Measurements from ENCODE around the gene ARHGAP26. TPM values are rescaled to one million over a fixed set of nuclear protein-coding genes. Genes with fewer than 3 reads are reported as not detected.

The ARHGAP26 gene
- total RNA-seq, 4 donors from 2014 or later = 12.4 to 49.5 (median 31.8) TPM

DNA sequence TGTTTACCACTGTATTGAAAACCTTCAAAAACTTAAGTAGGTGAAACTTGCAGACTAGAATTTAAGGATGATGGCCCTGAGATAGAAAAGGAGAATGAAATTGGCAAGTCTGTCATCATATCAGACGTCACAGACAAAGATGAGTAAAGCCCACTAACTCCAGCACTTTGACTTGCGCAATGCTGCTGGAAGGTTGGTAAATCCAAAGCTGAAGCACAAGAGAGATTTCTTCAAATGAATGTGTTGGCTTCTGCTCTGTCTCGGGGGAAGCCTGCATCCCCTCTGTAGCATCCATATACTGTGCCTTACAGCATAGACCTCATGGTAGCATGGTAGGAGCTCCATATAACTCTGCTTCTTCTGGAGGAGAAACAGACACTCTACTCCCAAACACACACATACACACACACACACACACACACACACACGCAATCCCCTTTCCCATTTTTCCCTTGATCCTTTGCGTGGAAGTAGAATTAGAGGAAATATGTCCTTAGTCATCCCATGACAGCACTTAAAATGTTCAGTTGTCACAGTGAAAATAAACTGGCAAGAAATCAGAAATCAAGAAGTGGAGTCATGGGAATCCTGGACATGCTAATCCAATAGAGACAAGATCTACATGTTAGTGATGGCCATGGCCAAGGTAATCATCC, 391.8 kb downstream of the ARHGAP26 start:
- no peaks in the 10 kb centered on the region for H3K27me3 ChIP-seq
- DNase-seq = peak in 1 of 2 donors; percentile 28
- no peak for TF ChIP-seq POLR2A (IDR thresholded peaks at IDR 0.05)
- TF ChIP-seq, protein P1, sequence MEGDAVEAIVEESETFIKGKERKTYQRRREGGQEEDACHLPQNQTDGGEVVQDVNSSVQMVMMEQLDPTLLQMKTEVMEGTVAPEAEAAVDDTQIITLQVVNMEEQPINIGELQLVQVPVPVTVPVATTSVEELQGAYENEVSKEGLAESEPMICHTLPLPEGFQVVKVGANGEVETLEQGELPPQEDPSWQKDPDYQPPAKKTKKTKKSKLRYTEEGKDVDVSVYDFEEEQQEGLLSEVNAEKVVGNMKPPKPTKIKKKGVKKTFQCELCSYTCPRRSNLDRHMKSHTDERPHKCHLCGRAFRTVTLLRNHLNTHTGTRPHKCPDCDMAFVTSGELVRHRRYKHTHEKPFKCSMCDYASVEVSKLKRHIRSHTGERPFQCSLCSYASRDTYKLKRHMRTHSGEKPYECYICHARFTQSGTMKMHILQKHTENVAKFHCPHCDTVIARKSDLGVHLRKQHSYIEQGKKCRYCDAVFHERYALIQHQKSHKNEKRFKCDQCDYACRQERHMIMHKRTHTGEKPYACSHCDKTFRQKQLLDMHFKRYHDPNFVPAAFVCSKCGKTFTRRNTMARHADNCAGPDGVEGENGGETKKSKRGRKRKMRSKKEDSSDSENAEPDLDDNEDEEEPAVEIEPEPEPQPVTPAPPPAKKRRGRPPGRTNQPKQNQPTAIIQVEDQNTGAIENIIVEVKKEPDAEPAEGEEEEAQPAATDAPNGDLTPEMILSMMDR (IDR thresholded peaks at IDR 0.05) = no peak
- no peaks in the 10 kb centered on the region for H3K36me3 ChIP-seq
- no peaks in the 10 kb centered on the region for H3K9me3 ChIP-seq
- no peaks in the 10 kb centered on the region for H3K4me1 ChIP-seq
- H3K4me3 ChIP-seq = no peak overlapping the region
- no peak overlapping the region for H3K27ac ChIP-seq
- intact Hi-C loops (cut with DNase I; ENCODE audit: low total_unique reads) = no loop called here

GRCh38 chr5:143162810-143163209, 392.6 kb downstream of the ARHGAP26 start:
- DNase-seq = no peak
- intact Hi-C loops (cut with DNase I; ENCODE audit: low total_unique reads) = no loop called here
- TF ChIP-seq POLR2A (IDR thresholded peaks at IDR 0.05) = no peak
- TF ChIP-seq, protein P1 (IDR thresholded peaks at IDR 0.05) = no peak
- H3K4me3 ChIP-seq = no peak overlapping the region
- no peaks in the 10 kb centered on the region for H3K27me3 ChIP-seq
- H3K27ac ChIP-seq = no peak overlapping the region
- no peaks in the 10 kb centered on the region for H3K9me3 ChIP-seq
- no peaks in the 10 kb centered on the region for H3K36me3 ChIP-seq
- no peaks in the 10 kb centered on the region for H3K4me1 ChIP-seq

DNA sequence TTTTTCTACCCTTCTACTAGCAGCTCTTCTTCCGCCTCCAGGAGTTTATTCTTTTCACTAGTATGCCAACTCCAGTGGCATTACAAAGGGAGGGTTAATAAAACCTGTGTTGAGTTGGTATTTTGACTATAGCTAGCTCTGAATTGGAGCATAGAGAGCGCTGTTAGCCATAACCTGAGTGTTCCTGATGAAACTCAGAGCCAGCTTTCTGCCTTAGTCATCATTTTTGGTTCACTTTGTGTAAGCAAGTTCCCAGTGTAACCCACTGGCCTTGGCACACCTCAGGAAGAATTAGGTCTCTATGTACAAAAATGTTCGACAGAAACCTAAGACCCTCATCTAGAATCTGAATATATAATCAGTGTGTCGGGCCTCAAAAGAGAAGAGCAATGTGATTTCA, 394.4 kb downstream of the ARHGAP26 start:
- TF ChIP-seq, protein P1 (IDR thresholded peaks at IDR 0.05) = no peak
- no peak for TF ChIP-seq POLR2A (IDR thresholded peaks at IDR 0.05)
- no peak for DNase-seq
- Histone ChIP-seq H3K9me3 (no peaks in the 10 kb centered on the region), H3K36me3 (no peaks in the 10 kb centered on the region), H3K27ac (no peak overlapping the region), H3K4me1 (no peaks in the 10 kb centered on the region), H3K4me3 (no peak overlapping the region), H3K27me3 (no peaks in the 10 kb centered on the region)
- intact Hi-C loops (cut with DNase I; ENCODE audit: low total_unique reads) = no loop called here

GRCh38 chr5:143165049-143165880, 395.1 kb downstream of the ARHGAP26 start:
- no peaks in the 10 kb centered on the region for H3K27me3 ChIP-seq
- intact Hi-C loops (cut with DNase I; ENCODE audit: low total_unique reads) = no loop called here
- no peaks in the 10 kb centered on the region for H3K4me1 ChIP-seq
- TF ChIP-seq POLR2A (IDR thresholded peaks at IDR 0.05) = no peak
- TF ChIP-seq, protein P1 (IDR thresholded peaks at IDR 0.05) = no peak
- H3K27ac ChIP-seq = no peak overlapping the region
- DNase-seq = no peak
- no peaks in the 10 kb centered on the region for H3K36me3 ChIP-seq
- no peaks in the 10 kb centered on the region for H3K9me3 ChIP-seq
- H3K4me3 ChIP-seq = no peak overlapping the region

DNA sequence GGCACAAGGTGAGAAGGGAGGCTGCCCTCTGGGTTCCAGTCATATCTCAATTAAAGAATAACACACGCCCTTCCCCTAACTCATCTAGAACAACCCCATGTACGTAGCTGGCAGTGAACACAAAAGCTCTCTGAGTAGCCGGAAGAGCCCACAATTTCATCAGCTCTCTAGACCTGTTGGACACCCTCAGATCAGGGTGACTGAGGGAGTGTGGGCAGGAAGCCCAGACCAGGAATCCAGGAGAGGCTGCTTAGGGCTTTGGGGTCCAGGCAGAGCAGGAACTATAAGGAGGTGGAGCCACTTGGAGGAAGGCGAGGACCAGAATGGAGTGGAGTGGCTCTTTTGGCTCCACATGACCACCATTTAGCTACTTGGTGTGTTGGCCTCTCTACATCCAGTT, 395.9 kb downstream of the ARHGAP26 start:
- intact Hi-C loops (cut with DNase I; ENCODE audit: low total_unique reads) = no loop called here
- Histone ChIP-seq H3K4me1 (no peaks in the 10 kb centered on the region), H3K36me3 (no peaks in the 10 kb centered on the region), H3K27ac (no peak overlapping the region), H3K9me3 (no peaks in the 10 kb centered on the region), H3K4me3 (no peak overlapping the region), H3K27me3 (no peaks in the 10 kb centered on the region)
- TF ChIP-seq POLR2A (IDR thresholded peaks at IDR 0.05) = no peak
- TF ChIP-seq, protein P1 (IDR thresholded peaks at IDR 0.05) = no peak
- no peak for DNase-seq
